Inferior parietal cortex (tissue), 1 donor: ENCODE measurements around the gene SEC62.

Source experiments
- DNase-seq: peaks from one replicate; pipeline ENCODE4 v3.0.0-alpha.2; 2016; ENCODE audit errors: extremely low spot score

Gene SEC62

GRCh38 chr3:169966951-169967915 lies 626 bp downstream of the SEC62 start:
- DNase-seq, result peak; percentile 33

GRCh38 chr3:169968224-169968885 lies 1.7 kb downstream of the SEC62 start:
- no peak for DNase-seq

GRCh38 chr3:169969174-169970095 lies 2.8 kb downstream of the SEC62 start:
- no peak for DNase-seq

DNA sequence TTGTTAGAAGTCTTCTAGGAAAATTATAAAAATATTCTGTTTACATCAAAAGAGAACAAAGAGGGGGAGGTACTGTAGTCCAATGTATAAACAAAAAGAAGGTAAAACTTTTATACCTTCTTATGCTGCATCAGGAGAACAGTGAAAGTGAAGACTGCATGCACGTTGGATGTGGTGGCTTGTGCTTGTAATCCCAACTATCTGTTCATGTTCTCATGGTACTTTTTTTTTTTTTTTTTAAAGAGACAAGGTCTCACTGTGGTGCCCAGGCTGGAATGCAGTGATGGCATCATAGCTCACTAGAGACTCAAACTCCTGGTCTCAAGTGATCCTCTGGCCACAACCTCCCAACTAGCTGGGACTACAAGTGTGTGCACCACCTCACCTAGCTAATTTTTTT lies 4.2 kb downstream of the SEC62 start:
- DNase-seq, result no peak

DNA sequence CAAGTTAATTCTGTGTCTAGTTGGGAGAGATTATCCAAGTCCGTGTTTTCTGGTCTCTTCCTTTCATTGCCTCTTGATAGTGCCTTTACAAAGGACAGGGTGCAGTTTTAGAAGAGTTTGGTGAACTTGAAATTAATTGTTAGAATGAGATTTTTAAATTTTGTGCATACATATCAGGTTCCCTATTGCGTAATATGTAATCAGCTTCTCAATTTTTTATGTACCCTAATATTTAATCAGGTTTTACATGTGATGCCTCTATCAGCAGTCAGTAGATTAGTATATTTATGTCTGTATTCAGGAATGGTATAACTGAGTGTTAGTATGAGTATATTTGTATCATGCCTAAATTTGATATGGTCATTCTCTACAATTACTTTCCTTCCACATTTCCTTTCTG lies 4.9 kb downstream of the SEC62 start:
- DNase-seq, result no peak

DNA sequence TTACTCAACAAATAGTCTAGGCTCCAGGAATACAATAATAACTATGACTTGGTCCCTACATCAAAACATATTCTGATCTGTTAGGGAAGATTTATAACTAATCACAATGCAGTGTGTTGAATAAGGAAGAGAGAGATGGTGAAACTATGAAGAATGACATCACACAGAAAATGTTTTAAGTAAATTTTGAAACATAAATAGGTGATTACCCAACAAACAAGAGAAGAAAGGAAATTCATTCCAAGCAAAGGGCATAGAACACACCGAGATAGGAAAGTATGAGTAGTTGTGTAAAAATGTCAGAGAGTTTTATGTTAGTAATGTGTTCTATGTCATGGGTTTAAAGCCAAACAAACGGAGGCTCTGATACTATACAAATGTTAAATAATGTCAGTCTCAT lies 13.4 kb downstream of the SEC62 start:
- no peak for DNase-seq

- no peak for DNase-seq
Measured at GRCh38 chr3:169984292-169984691, 17.7 kb downstream of the SEC62 start.

DNA sequence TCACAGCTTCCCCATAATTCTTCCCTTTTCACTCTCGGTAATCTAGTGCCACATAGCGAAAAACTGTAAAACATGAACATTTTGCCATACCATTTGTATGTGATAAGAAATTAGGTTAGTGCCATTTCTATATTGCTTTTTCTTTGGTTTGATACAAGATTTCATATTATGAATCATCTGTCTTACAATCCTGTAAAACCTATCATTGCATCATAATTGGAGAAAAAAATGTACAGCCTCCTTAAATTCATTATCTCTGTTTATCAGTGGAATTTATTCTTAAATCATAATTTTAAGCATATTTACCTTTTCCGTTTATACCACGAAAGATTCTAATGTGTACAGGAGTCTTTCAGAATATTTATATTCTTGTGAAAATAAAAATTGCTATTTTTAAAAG lies 23.8 kb downstream of the SEC62 start:
- no peak for DNase-seq

DNA sequence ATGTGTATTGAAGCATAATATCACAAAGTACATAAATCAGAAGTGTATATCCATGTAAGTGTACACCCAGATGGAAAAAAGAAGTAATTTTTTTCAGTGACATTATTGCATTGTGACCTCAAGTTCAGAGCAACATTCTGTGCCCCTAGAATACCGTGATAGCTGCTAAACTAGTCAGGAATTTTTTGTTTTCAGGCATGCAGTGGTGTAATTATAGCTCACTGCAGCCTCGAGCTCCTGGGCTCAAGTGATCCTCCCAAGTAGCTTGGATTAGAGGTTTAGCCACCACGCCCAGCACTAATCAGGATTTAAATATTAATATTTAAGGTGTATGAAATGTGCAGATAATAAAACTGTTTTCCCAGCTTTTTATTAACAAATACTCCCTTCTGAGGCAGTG lies 25.5 kb downstream of the SEC62 start:
- no peak for DNase-seq

DNA sequence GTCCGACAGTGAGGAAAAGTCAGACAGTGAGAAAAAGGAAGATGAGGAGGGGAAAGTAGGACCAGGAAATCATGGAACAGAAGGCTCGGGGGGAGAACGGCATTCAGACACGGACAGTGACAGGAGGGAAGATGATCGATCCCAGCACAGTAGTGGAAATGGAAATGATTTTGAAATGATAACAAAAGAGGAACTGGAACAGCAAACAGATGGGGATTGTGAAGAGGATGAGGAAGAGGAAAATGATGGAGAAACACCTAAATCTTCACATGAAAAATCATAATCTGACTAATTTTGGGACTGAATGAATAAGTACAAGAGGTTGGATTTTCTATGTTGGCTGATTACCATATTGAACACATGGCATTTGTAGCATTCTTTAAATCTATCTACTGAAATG lies 26.2 kb downstream of the SEC62 start:
- no peak for DNase-seq

DNA sequence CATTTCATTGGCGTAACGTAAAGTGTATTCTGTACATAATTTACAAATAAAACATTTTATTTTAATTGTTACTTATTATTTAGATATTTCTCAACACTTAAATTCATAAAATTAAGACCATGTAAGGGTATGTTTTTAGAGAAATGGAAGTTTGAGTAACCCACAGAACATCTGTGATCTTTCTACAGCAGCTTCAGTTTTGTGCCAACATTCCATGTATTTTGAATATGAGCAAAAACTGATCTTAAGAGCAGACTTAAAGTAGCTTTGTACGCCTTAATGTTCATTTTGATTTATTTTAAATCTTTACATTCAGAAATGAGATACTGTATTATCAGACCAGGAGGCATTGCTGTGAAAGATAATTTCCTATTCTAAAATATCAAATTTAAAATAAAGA lies 27.2 kb downstream of the SEC62 start:
- no peak for DNase-seq

GRCh38 chr3:169996063-169996462 lies 29.5 kb downstream of the SEC62 start:
- no peak for DNase-seq

GRCh38 chr3:169998668-169999131 lies 32.1 kb downstream of the SEC62 start:
- no peak for DNase-seq

GRCh38 chr3:169999433-169999832 lies 32.8 kb downstream of the SEC62 start:
- DNase-seq, result no peak

DNA sequence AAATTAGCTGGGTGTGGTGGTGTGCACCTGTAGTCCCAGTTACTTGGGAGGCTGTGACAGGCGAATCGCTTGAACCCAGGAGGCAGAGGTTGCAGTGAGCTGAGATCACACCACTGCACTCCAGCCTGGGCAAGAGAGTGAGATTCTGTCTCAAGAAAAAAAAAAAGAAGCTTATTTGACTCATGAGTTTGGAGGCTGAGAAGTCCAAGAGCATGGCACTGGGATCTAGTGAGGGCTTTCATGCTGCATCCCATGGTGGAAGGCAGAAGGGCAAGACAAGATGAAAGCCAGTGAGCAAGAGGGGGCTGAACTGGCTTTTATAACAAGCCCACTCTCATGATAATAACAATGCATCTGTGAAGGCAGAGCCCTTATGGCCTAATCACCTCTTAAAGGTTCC lies 33.4 kb downstream of the SEC62 start:
- DNase-seq, result no peak

DNA sequence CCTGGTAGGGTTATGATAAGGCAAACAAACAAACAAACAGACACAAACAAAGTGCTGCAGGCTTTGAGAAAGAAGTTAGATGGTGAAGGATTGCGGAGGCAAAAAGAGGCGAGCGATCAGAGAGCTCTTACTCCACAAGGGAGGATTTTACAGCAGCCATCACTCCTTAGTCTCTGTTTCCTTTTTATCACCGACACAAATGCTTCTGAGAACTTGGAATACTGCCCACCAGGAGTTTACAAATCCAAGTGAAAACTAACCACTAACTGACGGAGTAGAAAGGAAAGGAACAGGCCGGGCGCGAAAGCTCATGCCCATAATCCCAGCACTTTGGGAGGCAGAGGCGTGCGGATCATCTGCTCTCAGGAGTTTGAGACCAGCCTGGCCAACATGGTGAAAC lies 35.6 kb downstream of the SEC62 start:
- no peak for DNase-seq

DNA sequence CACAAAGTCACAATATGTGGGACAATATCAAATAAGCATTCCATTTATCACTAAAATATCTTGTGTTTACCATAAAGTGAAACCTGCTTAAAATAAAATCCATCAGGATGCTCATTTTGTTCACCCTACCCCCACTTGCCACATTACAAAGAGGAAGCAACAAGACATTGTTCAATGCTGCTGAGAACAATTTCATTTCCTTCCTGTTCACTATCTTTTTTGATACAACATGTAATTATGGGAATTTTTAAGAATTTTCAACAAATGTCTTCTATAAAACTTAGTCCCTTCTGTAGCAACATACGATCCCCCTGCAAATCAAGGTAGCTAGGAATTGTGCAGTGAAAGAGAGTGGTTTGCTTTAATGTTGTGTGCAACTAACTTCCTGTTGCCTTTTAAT lies 36.3 kb downstream of the SEC62 start:
- DNase-seq, result no peak

DNA sequence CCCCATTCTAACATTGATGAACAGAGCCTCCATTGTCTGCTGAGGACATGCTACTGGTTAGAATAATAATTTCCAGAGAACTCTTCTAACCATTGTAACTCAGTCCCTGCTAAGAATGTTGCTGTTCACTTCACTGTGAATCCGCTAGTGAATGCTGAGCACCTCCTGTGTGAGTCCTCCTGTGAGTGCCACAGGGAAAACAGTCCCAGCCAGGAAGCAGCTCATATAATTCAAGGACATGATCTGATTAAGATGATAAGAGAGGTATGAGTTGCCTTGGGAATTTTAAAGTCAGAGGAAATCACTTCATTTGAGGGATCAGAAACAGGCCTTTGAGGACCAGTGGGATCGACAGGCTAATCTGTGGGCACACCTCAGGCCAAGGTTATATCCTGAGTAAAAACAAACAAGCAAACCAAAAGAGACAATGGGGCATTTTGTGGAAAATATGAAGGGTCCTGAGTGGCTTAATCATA lies 37.3 kb downstream of the SEC62 start:
- no peak for DNase-seq

DNA sequence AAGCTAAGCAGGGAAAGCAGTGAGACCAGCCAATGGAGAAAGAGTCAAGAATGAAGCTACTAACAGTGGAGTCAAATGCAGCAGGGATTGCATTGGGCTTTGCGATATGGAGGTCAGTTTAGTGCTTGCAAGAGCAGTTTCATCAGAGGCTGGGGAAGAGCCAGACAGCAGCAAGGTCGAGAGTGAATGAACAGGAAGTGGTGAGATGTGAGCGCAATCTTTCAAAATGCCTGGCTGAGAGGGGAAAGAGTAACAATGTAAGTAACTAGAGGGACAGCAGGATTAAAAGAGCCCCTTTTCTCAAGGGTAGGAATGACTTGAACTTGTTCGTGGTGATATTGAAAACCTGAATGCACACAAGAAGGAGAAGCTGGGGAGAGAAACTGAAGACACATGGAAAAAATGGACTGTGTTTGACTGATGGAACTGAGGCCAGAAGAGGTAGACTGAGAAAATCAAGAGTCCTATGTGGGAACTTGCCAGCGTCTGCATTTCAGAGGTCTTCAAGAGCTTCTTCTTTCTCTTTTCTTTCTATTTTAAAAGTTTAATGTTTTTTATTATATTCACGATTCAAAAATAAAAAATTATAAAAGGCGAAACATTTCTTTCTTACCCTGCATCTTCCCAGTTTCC lies 40.5 kb downstream of the SEC62 start:
- no peak for DNase-seq

GRCh38 chr3:170010498-170010897 lies 43.9 kb downstream of the SEC62 start:
- DNase-seq, result no peak

GRCh38 chr3:170012683-170013400 lies 46.2 kb downstream of the SEC62 start:
- no peak for DNase-seq
